Spleen (tissue), 11 donors: ENCODE measurements around the gene NPTN. TPM values are rescaled to one million over a fixed set of nuclear protein-coding genes. Genes with fewer than 3 reads are reported as not detected.

ENCODE experiments used
- DNase-seq: peaks from one replicate; pipeline ENCODE4 v3.0.0-alpha.2; 2020
- H3K27ac ChIP-seq, 8 donors: fragments of 200-600 bp; sonication (generic) in 7 of 8; 1 replicate in 4 of 8; 2 replicates in 4 of 8; pipeline versions ENCODE4 v1.5.0 to v1.8.0; 2016 to 2021; ENCODE audit warnings: inconsistent platforms in 4 of 8, mild to moderate bottlenecking in 4 of 8, moderate library complexity in 1 of 8
- H3K27me3 ChIP-seq, 7 donors: fragments of 200-600 bp; sonication (generic) in 6 of 7; replicated peaks in 1 of 7; 1 replicate in 4 of 7; 2 replicates in 3 of 7; pipeline versions ENCODE4 v1.5.0 to v1.8.0; 2016 to 2021; ENCODE audit warnings: inconsistent platforms in 3 of 7, mild to moderate bottlenecking in 1 of 7
- H3K36me3 ChIP-seq, 6 donors: fragments of 200-600 bp; sonication (generic) in 5 of 6; 1 replicate in 4 of 6; 2 replicates in 2 of 6; pipeline versions ENCODE4 v1.5.0 to v1.8.0; 2016 to 2021; ENCODE audit warnings: inconsistent platforms in 2 of 6
- H3K4me1 ChIP-seq, 6 donors: fragments of 200-600 bp; sonication (generic) in 5 of 6; 1 replicate in 3 of 6; 2 replicates in 3 of 6; pipeline versions ENCODE4 v1.5.0 to v1.8.0; 2016 to 2021; ENCODE audit warnings: inconsistent platforms in 3 of 6
- H3K4me3 ChIP-seq, 8 donors: fragments of 200-600 bp; sonication (generic) in 7 of 8; 1 replicate in 4 of 8; 2 replicates in 4 of 8; pipeline versions ENCODE4 v1.5.0 to v1.8.0; 2016 to 2021; ENCODE audit warnings: inconsistent platforms in 4 of 8, mild to moderate bottlenecking in 4 of 8, moderate library complexity in 2 of 8
- H3K9me3 ChIP-seq, 8 donors: fragments of 200-600 bp; sonication (generic) in 7 of 8; 1 replicate in 4 of 8; 2 replicates in 4 of 8; pipeline versions ENCODE4 v1.5.0 to v1.8.0; 2016 to 2021; ENCODE audit warnings: inconsistent platforms in 4 of 8
- CTCF ChIP-seq, 11 experiments: fragments of 200-600 bp in 7 of 11; fragments of 450-650 bp in 4 of 11; sonication (generic) in 4 of 11; IDR thresholded peaks in 8 of 11; conservative IDR thresholded peaks in 3 of 11; 1 replicate in 7 of 11; 2 replicates in 4 of 11; pipeline versions ENCODE4 v1.4.0 to v1.8.0; 2016 to 2021; ENCODE audit warnings: antibody characterized with exemption in 11 of 11, inconsistent platforms in 4 of 11, mild to moderate bottlenecking in 1 of 11
- POLR2A ChIP-seq, 3 donors: fragments of 450-650 bp; IDR thresholded peaks; one replicate each; pipeline ENCODE4 v1.5.1; 2017; ENCODE audit warnings: antibody characterized with exemption in 3 of 3, mild to moderate bottlenecking in 1 of 3
- POLR2AphosphoS5 ChIP-seq, 3 donors: sonication (generic); formaldehyde crosslinking; IDR thresholded peaks; one replicate each; pipeline ENCODE4 v1.5.1; 2017; ENCODE audit warnings: antibody characterized with exemption in 3 of 3
- WGBS, 5 donors: extraction: QIAGEN DNeasy Blood & Tissue Kit in 3 of 5; methylation state at CpG; one replicate each; pipeline versions ENCODE4 v1.1.5 to v1.1.7; 2013 to 2018; 5-methylcytosine and 5-hydroxymethylcytosine counted together
- intact Hi-C: fragments of 100-400 bp; cut with DNase I; formaldehyde crosslinking; loops from one replicate; pipeline ENCODE4 v1.15.0; 2023; ENCODE audit warnings: low total_unique reads
- polyA plus RNA-seq, 3 donors: library from polyadenylated mRNA; stranded (reverse); fragments of 200-250 nt; gene quantifications; one replicate each; pipeline ENCODE4 v1.2.1, GENCODE V29; 2013
- total RNA-seq, 7 donors: library from RNA; depleted of rRNA in 3 of 7; stranded (reverse); fragments of >200 nt in 3 of 7; fragmentation: NEBNext Ultra II Directional in 4 of 7; extraction: Animal tissue kit (Norgen Biotek cat#: 25700) in 4 of 7; gene quantifications; one replicate each; pipeline versions ENCODE4 v1.1.0 to v1.2.1, GENCODE V29; 2016 to 2021
- donor health status: healthy with polysubstance abuse.
- donor health status: DM: no; HTN: no; CAD: no; lungs with moderate emphysema.
- donor health status: DM: no; HTN: no; CAD: no.
- donor health status: Bipolar disorder and iron deficiency.
- donor health status: healthy.
- donor health status: DM: no; HTN: no; CAD: no.
- donor health status: DM: yes; HTN: yes; CAD: no.

Gene NPTN
- total and polyA plus RNA-seq, 10 donors: 18.9 to 130 (median 99.4) TPM

- Histone ChIP-seq H3K4me3 (no peak overlapping the region), H3K36me3 (peaks cover 0 to 8% (median 0%) of the 10 kb centered on the region in 6 donors), H3K9me3 (peaks cover 0 to 3% (median 0%) of the 10 kb centered on the region in 8 donors), H3K27ac (peak overlapping the region in 7 of 8 donors; percentile 24 to 70 (median 57)), H3K27me3 (no peaks in the 10 kb centered on the region), H3K4me1 (peaks cover 11 to 99% (median 59%) of the 10 kb centered on the region in 6 donors)
- intact Hi-C loops: no loop called here
- TF ChIP-seq POLR2AphosphoS5 (IDR thresholded peaks at IDR 0.05) (no peak), CTCF (IDR thresholded peaks at IDR 0.05 in 8 of 11, conservative IDR thresholded peaks at IDR 0.05 in 3 of 11) (no peak), POLR2A (IDR thresholded peaks at IDR 0.05) (no peak)
- WGBS, 5 donors: 0 to 14% (median 3%) methylated on average over 1 of the region's 1 CpG
- DNase-seq: no peak
These were observed 30.7 kb downstream of the NPTN start for GRCh38 chr15:73602446-73602843.

- 48 to 59% (median 53%) methylated on average over 7 of the region's 7 CpGs for WGBS, 5 donors
- Histone ChIP-seq H3K4me3 (no peak overlapping the region), H3K36me3 (peaks cover 0 to 14% (median 0%) of the 10 kb centered on the region in 6 donors), H3K27me3 (no peaks in the 10 kb centered on the region), H3K9me3 (peaks cover 0 to 3% (median 0%) of the 10 kb centered on the region in 8 donors), H3K4me1 (peaks cover 11 to 98% (median 57%) of the 10 kb centered on the region in 6 donors), H3K27ac (peak overlapping the region in 7 of 8 donors; percentile 24 to 70 (median 57))
- no peak for TF ChIP-seq POLR2A (IDR thresholded peaks at IDR 0.05)
- no peak for TF ChIP-seq POLR2AphosphoS5 (IDR thresholded peaks at IDR 0.05)
- intact Hi-C loops: no loop called here
- no peak for DNase-seq
These were observed 31.4 kb downstream of the NPTN start for GRCh38 chr15:73601451-73602445.

GRCh38 chr15:73600413-73601335, 32.5 kb downstream of the NPTN start:
- no peak for DNase-seq
- TF ChIP-seq POLR2A (IDR thresholded peaks at IDR 0.05) (no peak), POLR2AphosphoS5 (IDR thresholded peaks at IDR 0.05) (no peak), CTCF (IDR thresholded peaks at IDR 0.05 in 8 of 11, conservative IDR thresholded peaks at IDR 0.05 in 3 of 11) (no peak)
- peaks cover 11 to 99% (median 57%) of the 10 kb centered on the region in 6 donors for H3K4me1 ChIP-seq
- H3K36me3 ChIP-seq: peaks cover 0 to 15% (median 0%) of the 10 kb centered on the region in 6 donors
- H3K27me3 ChIP-seq: no peaks in the 10 kb centered on the region
- no peak overlapping the region for H3K4me3 ChIP-seq
- H3K9me3 ChIP-seq: no peaks in the 10 kb centered on the region
- peak overlapping the region in 3 of 8 donors; percentile 1 to 57 (median 25) for H3K27ac ChIP-seq
- intact Hi-C loops: no loop called here
- WGBS, 5 donors: 84 to 93% (median 91%) methylated on average over 5 of the region's 5 CpGs

GRCh38 chr15:73599934-73600333, 33.3 kb downstream of the NPTN start:
- no peak overlapping the region for H3K4me3 ChIP-seq
- H3K27me3 ChIP-seq: no peaks in the 10 kb centered on the region
- TF ChIP-seq POLR2A (IDR thresholded peaks at IDR 0.05) (no peak), CTCF (IDR thresholded peaks at IDR 0.05 in 8 of 11, conservative IDR thresholded peaks at IDR 0.05 in 3 of 11) (no peak), POLR2AphosphoS5 (IDR thresholded peaks at IDR 0.05) (no peak)
- 89 to 100% (median 95%) methylated on average over 1 of the region's 1 CpG for WGBS, 5 donors
- no peaks in the 10 kb centered on the region for H3K9me3 ChIP-seq
- no peak for DNase-seq
- H3K4me1 ChIP-seq: peaks cover 11 to 99% (median 58%) of the 10 kb centered on the region in 6 donors
- H3K36me3 ChIP-seq: peaks cover 0 to 21% (median 0%) of the 10 kb centered on the region in 6 donors
- intact Hi-C loops: no loop called here
- no peak overlapping the region for H3K27ac ChIP-seq
